Osteocyte (in vitro differentiated cells): ENCODE measurements around the gene TDRD3. TPM values are rescaled to one million over a fixed set of nuclear protein-coding genes. Genes with fewer than 3 reads are reported as not detected.
A peak's percentile ranks its signal among the peaks of the same experiment; 100 is the strongest.

Source experiments
- DNase-seq: peaks from one replicate; pipeline ENCODE4 v3.0.0; 2021; ENCODE audit warnings: mixed read lengths; ENCODE audit not compliant: unreplicated experiment; ENCODE audit errors: extremely low spot score
- H3K27ac Mint-ChIP-seq: one replicate; pipeline ENCODE4 v1.8.0; 2021; ENCODE audit warnings: mild to moderate bottlenecking, mixed read lengths; ENCODE audit not compliant: unreplicated experiment
- H3K27me3 Mint-ChIP-seq: one replicate; pipeline ENCODE4 v1.8.0; 2021; ENCODE audit warnings: mixed read lengths; ENCODE audit not compliant: unreplicated experiment
- H3K36me3 Mint-ChIP-seq: one replicate; pipeline ENCODE4 v1.8.0; 2021; ENCODE audit warnings: mixed read lengths; ENCODE audit not compliant: unreplicated experiment
- H3K4me1 Mint-ChIP-seq: one replicate; pipeline ENCODE4 v1.8.0; 2021; ENCODE audit warnings: mixed read lengths; ENCODE audit not compliant: unreplicated experiment
- H3K4me3 Mint-ChIP-seq: one replicate; pipeline ENCODE4 v1.8.0; 2021; ENCODE audit warnings: mild to moderate bottlenecking, moderate library complexity, mixed read lengths; ENCODE audit not compliant: unreplicated experiment
- H3K9me3 Mint-ChIP-seq: one replicate; pipeline ENCODE4 v1.8.0; 2021; ENCODE audit warnings: mixed read lengths; ENCODE audit not compliant: unreplicated experiment
- CTCF ChIP-seq: fragments of 200-600 bp; sonication (generic); IDR thresholded peaks from 2 replicates; pipeline ENCODE4 v1.5.0; 2021; ENCODE audit warnings: antibody characterized with exemption, mild to moderate bottlenecking, moderate library complexity
- long read RNA-seq: library from polyadenylated mRNA; unstranded; transcript quantifications from one replicate; pipeline ENCODE4 v2.0.0, GENCODE V29; 2021
- total RNA-seq: library from RNA; stranded (reverse); gene quantifications from 2 replicates; pipeline ENCODE4 v1.2.1, GENCODE V29; 2021

Gene TDRD3
- total RNA-seq = 27.6 and 30.3 TPM in 2 replicates
- long read RNA-seq, transcript TDRD3-208 (14 exons, 2,579 nt) = major isoform, 5 of 35 reads
- long read RNA-seq, partial matches to known transcripts = 12 of 35 reads
- long read RNA-seq, other reads (novel, unspliced or antisense) = 17 of 35 reads

GRCh38 chr13:60396783-60397703 lies at the start of gene TDRD3:
Gene TDRD3 (plus strand): TSS chr13:60397220. CDS start chr13:60397365, 145 bp downstream.
- H3K4me3 Mint-ChIP-seq = peak within 1 kb of the TSS; percentile 96
- peak; percentile 86 for TF ChIP-seq CTCF
- no peaks in the 10 kb centered on the region for H3K9me3 Mint-ChIP-seq
- H3K36me3 Mint-ChIP-seq = no peaks in the 10 kb centered on the region
- peak within 1 kb of the TSS; percentile 99 for H3K27ac Mint-ChIP-seq
- H3K4me1 Mint-ChIP-seq = peaks cover 18% of the 10 kb centered on the region
- peak; percentile 94 for DNase-seq
- no peaks in the 10 kb centered on the region for H3K27me3 Mint-ChIP-seq

GRCh38 chr13:60347690-60348089 lies 49.3 kb upstream of the TDRD3 start:
- peaks cover 47% of the 10 kb centered on the region for H3K27me3 Mint-ChIP-seq
- TF ChIP-seq CTCF = no peak
- no peaks in the 10 kb centered on the region for H3K9me3 Mint-ChIP-seq
- H3K27ac Mint-ChIP-seq = no peak overlapping the region
- no peak overlapping the region for H3K4me3 Mint-ChIP-seq
- H3K36me3 Mint-ChIP-seq = no peaks in the 10 kb centered on the region
- peaks cover 12% of the 10 kb centered on the region for H3K4me1 Mint-ChIP-seq
- no peak for DNase-seq

- Mint-ChIP-seq H3K4me3 (no peak overlapping the region), H3K4me1 (peaks cover 12% of the 10 kb centered on the region), H3K9me3 (no peaks in the 10 kb centered on the region), H3K27me3 (peaks cover 45% of the 10 kb centered on the region), H3K36me3 (no peaks in the 10 kb centered on the region), H3K27ac (no peak overlapping the region)
- DNase-seq = no peak
- TF ChIP-seq CTCF = no peak
These were observed 48.9 kb upstream of the TDRD3 start for GRCh38 chr13:60348097-60348496.

GRCh38 chr13:60351326-60351725 lies 45.7 kb upstream of the TDRD3 start:
- Mint-ChIP-seq H3K9me3 (no peaks in the 10 kb centered on the region), H3K27ac (peak overlapping the region; percentile 38), H3K4me3 (no peak overlapping the region), H3K27me3 (peaks cover 34% of the 10 kb centered on the region), H3K36me3 (no peaks in the 10 kb centered on the region), H3K4me1 (peaks cover 12% of the 10 kb centered on the region)
- no peak for DNase-seq
- no peak for TF ChIP-seq CTCF
